ENCODE measurements around the gene TRAPPC2B.

DNA sequence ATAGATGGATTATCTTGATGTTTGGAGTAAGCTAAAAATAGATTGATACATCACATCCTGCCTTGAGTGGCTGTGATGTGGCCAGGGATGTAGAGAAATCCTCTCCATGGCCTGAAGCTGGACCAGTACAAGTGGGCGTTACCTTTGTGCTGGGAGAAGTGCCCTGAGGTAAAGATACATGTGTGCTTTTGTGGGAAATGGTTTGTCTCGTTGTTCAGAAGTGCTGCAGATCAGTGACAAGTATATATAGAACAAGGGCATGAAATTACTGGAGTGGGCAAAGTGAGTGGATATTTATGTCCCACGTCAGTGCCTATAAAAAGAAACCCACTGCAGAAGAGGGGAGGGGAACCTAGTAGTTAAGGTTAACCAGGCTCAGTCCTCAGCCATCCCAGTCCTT, 24.5 kb upstream of the TRAPPC2B start:
- TF ChIP-seq, protein P1, sequence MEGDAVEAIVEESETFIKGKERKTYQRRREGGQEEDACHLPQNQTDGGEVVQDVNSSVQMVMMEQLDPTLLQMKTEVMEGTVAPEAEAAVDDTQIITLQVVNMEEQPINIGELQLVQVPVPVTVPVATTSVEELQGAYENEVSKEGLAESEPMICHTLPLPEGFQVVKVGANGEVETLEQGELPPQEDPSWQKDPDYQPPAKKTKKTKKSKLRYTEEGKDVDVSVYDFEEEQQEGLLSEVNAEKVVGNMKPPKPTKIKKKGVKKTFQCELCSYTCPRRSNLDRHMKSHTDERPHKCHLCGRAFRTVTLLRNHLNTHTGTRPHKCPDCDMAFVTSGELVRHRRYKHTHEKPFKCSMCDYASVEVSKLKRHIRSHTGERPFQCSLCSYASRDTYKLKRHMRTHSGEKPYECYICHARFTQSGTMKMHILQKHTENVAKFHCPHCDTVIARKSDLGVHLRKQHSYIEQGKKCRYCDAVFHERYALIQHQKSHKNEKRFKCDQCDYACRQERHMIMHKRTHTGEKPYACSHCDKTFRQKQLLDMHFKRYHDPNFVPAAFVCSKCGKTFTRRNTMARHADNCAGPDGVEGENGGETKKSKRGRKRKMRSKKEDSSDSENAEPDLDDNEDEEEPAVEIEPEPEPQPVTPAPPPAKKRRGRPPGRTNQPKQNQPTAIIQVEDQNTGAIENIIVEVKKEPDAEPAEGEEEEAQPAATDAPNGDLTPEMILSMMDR (IDR thresholded peaks at IDR 0.05; ENCODE audit: low read length) = no peak
- TF ChIP-seq EZH2 (optimal IDR thresholded peaks at IDR 0.05; ENCODE audit: low read depth, low read length) (no peak), EZH2phosphoT487 (IDR thresholded peaks at IDR 0.05; ENCODE audit: low read length) (no peak)
